GM21737 (cell line): ENCODE results near the gene GRIK1.

Experiments used
- ATAC-seq: cut with Tn5 transposase; IDR thresholded peaks from one replicate; pipeline ENCODE4 v1.9.1; 2021; ENCODE audit warnings: mild to moderate bottlenecking, moderate library complexity; ENCODE audit not compliant: unreplicated experiment

Gene GRIK1

DNA sequence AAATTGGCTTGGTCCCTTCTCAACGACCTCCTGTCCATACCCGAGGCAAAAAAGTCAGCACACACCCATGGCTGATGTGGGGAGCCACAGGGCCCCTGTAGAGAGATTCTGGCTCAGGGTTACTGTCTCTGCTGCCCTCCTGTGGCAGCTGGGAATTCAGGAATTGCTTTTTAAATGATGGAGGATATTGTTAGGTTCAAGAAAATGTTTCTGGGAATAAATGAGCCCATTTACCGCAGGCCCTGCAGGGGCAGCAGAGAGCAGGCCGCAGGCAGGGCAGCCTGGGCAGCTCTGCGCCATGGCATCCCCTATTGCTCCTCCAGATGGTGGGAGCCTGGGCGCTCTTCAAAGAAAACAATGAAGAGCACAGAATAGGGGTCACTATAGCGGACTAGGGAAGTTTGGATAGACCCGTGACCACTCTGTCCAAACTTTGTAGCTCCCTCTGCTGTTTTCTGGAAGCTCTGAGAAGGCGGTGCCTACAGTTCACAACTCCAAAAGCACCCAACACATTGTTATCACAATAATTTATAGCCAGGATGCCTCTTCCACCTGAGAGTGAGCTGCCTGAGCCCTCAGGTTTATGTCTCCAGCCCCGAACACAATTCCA lies 440.0 kb downstream of the GRIK1 start:
- ATAC-seq, result no peak

DNA sequence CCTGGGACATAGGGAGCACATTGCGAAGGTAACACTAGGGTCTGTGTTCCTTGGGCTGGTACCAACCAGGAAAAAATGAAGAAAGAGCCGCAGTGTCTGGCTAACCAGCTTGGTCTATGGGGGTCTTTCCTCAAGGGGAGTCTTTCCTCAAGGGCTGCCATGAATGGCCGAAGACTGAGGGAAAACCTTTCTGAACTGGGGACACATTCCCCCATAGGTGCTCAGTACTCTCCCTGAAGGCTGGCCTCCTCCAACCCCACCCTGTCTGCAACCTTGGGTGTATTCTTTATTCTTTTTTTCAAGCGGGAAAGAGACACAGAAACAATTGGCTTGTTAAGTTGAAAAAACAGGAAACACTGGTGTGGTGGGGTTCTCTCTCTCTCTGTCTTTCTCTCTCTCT lies 440.6 kb downstream of the GRIK1 start:
- no peak for ATAC-seq

DNA sequence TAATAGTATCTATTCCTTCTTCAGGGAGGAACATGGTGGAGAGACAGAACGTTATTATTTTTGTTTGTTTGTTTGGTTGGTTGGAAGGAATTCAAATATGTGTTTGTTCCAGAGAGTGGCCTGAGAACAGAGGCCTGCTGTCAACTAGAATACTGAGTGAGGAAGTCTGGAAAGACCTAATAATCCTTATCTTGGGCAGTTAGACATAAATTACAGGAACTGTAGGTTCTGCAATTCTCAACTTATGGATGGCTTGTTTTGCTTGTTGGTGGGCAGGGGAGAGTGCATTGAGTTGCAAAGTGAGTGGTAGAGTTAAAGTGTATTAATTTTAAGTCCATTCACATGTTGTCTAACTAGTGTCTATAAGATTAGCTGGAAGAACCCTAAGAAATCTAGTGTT lies 443.5 kb downstream of the GRIK1 start:
- ATAC-seq, result no peak

DNA sequence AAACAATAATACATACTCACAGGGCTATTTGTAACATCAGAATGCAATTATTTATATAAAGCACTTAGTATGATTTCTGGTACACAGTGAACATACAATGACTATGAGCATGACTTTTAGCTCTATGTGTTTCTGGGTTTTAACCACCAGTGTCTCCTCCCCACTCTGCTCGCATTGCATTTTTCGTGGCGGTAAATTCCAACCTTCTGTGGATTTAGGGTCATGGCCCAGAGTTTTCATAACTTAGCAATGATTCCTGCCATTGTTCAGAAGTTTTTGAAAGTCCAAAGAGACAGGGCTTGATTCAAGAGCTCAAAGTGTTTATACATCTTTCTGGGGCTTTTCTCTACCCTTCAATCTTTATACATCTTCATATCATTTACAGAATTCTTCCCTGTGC lies 449.8 kb downstream of the GRIK1 start:
- ATAC-seq, result no peak

DNA sequence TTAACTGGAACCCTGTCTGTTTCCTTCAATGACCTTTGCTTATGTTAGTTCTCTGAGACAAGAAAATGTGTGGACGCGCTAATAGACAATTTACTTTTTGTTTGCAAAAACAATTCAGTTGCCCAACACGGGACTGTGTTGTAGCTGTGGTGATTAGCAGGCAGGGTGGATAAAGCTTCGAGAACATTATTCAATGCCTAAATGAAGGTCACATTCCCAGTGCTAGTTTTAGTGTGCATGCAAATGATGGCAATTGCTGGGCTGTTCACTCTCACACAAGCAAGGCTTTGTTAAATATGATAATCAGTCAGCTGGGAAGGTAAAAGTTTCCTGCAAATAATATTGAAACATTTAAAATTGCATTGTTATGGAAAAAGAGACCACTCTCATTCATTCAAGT lies 452.6 kb downstream of the GRIK1 start:
- ATAC-seq, result no peak
